ENCODE results near the gene BABAM2. TPM values are rescaled to one million over a fixed set of nuclear protein-coding genes. Genes with fewer than 3 reads are reported as not detected.
"Not testable (repeated sequence)": the region's sequence is repeated elsewhere in the genome, so short reads cannot be mapped to it uniquely, and the experiment has no call there.

BABAM2 gene
- total RNA-seq, 4 donors from 2014 or later, result 35.0 to 70.5 (median 51.5) TPM

- no peak for TF ChIP-seq CTCF (IDR thresholded peaks at IDR 0.05)
- peak in 1 of 2 donors; percentile 51 for TF ChIP-seq POLR2A (IDR thresholded peaks at IDR 0.05)
- peaks cover 0 to 38% (median 18%) of the 10 kb centered on the region in 4 donors for H3K4me1 ChIP-seq
- H3K27ac ChIP-seq, result peak overlapping the region in 3 of 4 donors; percentile 83 to 94 (median 90)
Measured at GRCh38 chr2:28367667-28368356, 477.3 kb downstream of the BABAM2 start.

DNA sequence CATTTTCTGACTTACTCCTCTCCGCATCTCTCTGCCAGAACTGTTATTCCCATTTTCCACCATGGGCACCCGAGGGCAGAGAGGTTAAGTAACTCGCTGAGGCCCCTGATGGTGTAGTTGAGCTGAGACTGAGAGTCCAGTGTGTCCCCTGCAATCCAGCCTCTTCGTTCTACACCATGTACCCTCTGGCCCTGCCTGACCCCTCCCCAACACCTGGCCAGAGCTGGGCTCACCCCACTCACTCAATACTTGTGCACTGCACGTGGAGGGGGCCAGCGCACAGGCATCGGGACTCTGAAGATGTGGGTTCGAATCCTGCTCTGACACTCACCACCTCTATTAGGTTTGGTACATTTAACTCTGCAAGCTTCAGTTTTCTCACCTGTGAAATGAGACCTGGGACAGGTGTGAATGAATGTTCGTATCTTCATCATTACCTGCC lies 477.8 kb downstream of the BABAM2 start:
- no peaks in the 10 kb centered on the region for H3K9me3 ChIP-seq
- TF ChIP-seq POLR2A (IDR thresholded peaks at IDR 0.05), result no peak
- peaks cover 0 to 38% (median 18%) of the 10 kb centered on the region in 4 donors for H3K4me1 ChIP-seq
- no peaks in the 10 kb centered on the region for H3K36me3 ChIP-seq
- H3K27me3 ChIP-seq, result no peaks in the 10 kb centered on the region
- DNase-seq, result no peak
- no peak overlapping the region for H3K4me3 ChIP-seq
- peak overlapping the region in 3 of 4 donors; percentile 83 to 94 (median 90) for H3K27ac ChIP-seq

More at GRCh38 chr2:28367667-28368356, 477.3 kb downstream of the BABAM2 start:
- Histone ChIP-seq H3K9me3 (no peaks in the 10 kb centered on the region), H3K4me3 (no peak overlapping the region), H3K36me3 (no peaks in the 10 kb centered on the region), H3K27me3 (no peaks in the 10 kb centered on the region)
- peak in 2 of 3 donors; percentile 73 to 81 for DNase-seq

DNA sequence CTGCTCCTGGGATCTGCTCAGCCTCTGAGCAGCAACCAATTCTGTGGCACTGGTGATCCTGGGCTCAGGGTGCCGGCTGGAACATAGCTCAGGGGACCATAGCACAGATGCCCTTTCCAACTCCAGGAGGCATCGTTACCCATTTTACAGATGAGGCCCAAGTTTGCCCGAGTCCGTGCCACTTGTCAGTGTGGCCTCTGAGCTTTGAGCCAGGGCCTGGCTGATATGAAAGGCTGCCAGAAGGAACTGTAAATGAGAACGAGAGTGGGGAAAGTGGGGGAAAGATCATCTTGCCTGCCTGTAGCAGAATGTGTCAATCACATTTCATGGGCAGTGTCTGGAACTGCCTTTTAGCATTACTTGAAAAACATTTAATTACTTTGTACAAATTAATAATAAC lies 478.8 kb downstream of the BABAM2 start:
- DNase-seq, result no peak
- H3K36me3 ChIP-seq, result no peaks in the 10 kb centered on the region
- peaks cover 0 to 38% (median 18%) of the 10 kb centered on the region in 4 donors for H3K4me1 ChIP-seq
- no peak overlapping the region for H3K4me3 ChIP-seq
- no peak for TF ChIP-seq POLR2A (IDR thresholded peaks at IDR 0.05)
- no peak for TF ChIP-seq CTCF (IDR thresholded peaks at IDR 0.05)
- no peaks in the 10 kb centered on the region for H3K9me3 ChIP-seq
- peak overlapping the region in 3 of 4 donors; percentile 9 to 94 (median 48) for H3K27ac ChIP-seq
- H3K27me3 ChIP-seq, result no peaks in the 10 kb centered on the region

DNA sequence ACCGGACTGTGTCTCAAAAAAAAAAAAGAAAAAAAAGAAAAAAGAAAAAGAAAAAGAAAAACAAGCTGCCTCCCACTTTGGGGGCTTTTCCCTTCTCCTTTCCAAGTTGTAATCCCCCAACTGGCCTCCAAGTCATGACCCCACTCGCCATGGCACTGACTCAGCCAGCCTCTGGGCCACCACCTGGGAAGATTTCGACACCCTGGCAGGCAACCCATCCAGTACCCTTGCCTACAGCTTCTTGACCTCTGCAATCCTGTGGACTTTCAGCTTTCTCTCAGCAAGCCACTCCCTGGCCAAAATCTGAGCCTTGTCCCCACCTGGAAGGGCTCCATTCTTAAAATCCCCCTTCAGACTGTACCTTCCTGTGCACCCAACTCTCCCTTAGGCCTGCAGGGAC lies 479.8 kb downstream of the BABAM2 start:
- Histone ChIP-seq H3K36me3 (no peaks in the 10 kb centered on the region), H3K27me3 (no peaks in the 10 kb centered on the region), H3K27ac (peak overlapping the region in 2 of 4 donors; percentile 48 to 76), H3K4me1 (peaks cover 0 to 35% (median 18%) of the 10 kb centered on the region in 4 donors), H3K9me3 (no peaks in the 10 kb centered on the region), H3K4me3 (no peak overlapping the region)
- TF ChIP-seq CTCF (IDR thresholded peaks at IDR 0.05) (no peak), POLR2A (IDR thresholded peaks at IDR 0.05) (no peak)
- peak in 1 of 3 donors; percentile 77 for DNase-seq

DNA sequence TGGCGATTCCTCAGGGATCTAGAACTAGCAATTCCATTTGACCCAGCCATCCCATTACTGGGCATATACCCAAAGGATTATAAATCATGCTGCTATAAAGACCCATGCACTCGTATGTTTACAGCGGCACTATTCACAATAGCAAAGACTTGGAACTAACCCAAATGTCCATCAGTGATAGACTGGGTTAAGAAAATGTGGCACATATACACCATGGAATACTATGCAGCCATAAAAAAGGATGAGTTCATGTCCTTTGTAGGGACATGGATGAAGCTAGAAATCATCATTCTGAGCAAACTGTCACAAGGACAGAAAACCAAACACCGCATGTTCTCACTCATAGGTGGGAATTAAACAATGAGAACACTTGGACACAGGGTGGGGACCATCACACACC lies 481.2 kb downstream of the BABAM2 start:
- not testable (repeated sequence) for H3K36me3 ChIP-seq, H3K4me3 ChIP-seq, H3K27me3 ChIP-seq, H3K27ac ChIP-seq, H3K9me3 ChIP-seq, DNase-seq
- H3K4me1 ChIP-seq, result peaks cover 0 to 31% (median 8%) of the 10 kb centered on the region in 4 donors

GRCh38 chr2:28373854-28374253 lies 483.3 kb downstream of the BABAM2 start:
- H3K27ac ChIP-seq, result no peak overlapping the region
- no peaks in the 10 kb centered on the region for H3K36me3 ChIP-seq
- no peak overlapping the region for H3K4me3 ChIP-seq
- DNase-seq, result no peak
- no peak for TF ChIP-seq CTCF (IDR thresholded peaks at IDR 0.05)
- TF ChIP-seq POLR2A (IDR thresholded peaks at IDR 0.05), result no peak
- H3K9me3 ChIP-seq, result no peaks in the 10 kb centered on the region
- no peaks in the 10 kb centered on the region for H3K27me3 ChIP-seq
- peaks cover 0 to 19% (median 0%) of the 10 kb centered on the region in 4 donors for H3K4me1 ChIP-seq

Data from Peyer's patch (tissue), 4 donors.